GM18870 (cell line): ENCODE data around the gene DGLUCY.
"Not testable (repeated sequence)": the region's sequence is repeated elsewhere in the genome, so short reads cannot be mapped to it uniquely, and the experiment has no call there.

Experiments
- ATAC-seq: cut with Tn5 transposase; IDR thresholded peaks from one replicate; pipeline ENCODE4 v1.9.1; 2021; ENCODE audit warnings: moderate library complexity; ENCODE audit not compliant: unreplicated experiment

DGLUCY gene

GRCh38 chr14:91232052-91232451 is 118.2 kb downstream of the DGLUCY start:
- no peak for ATAC-seq

DNA sequence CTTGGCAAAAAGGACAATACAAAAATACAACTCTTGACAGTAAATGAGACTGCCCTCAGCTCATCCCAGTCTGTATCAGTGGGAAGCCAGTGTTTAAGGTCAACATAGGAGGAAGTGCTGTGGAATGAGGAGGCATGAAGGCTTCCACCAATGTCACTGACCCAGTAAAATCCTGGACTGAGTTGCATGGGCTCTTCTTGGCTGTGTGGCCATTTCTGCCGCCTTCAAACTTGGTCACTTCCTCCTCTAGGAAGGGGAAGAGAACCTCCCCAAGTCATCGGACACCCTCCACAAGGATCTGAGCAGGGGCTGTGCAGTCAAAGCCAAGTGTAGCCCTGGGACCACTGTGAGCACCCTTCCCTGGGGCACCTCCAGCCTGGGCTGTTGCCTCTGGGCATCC is 118.7 kb downstream of the DGLUCY start:
- ATAC-seq: no peak

- ATAC-seq: no peak
These were observed 120.3 kb downstream of the DGLUCY start for GRCh38 chr14:91233936-91234790.

DNA sequence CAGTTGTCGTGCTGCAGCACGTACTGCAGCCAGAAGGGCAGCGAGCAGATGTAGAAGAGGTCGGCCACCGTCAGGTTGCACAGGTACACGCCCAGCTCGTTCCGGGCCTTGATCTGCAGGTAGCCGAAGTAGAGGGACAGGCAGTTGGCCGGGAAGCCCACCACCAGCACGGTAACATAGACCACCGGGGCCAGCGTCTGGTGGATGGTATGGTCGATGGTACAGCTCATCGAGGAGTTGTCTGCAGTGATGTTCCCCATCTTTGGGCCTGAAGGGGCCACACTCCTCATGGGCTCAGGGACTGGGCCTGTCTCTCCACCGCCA is 120.9 kb downstream of the DGLUCY start:
- no peak for ATAC-seq

DNA sequence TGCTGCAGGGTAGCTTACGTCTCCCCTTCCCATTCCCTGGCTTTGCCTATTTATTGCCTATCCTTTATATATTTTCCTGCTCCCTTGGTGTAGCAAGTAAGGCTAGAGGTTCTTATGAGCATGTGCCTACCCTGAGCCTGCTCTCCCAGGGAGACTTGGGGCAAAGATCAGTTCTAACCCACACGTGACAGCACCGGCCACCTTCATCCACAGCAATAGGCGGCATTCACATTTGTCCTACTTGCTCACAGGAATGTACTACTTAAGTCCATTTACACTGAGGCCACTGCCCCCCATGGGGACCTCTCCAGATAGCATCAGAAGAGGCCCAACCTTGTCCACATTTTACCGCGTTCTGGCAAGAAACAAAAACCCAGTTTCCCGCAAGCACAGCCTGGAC is 122.0 kb downstream of the DGLUCY start:
- ATAC-seq: no peak

DNA sequence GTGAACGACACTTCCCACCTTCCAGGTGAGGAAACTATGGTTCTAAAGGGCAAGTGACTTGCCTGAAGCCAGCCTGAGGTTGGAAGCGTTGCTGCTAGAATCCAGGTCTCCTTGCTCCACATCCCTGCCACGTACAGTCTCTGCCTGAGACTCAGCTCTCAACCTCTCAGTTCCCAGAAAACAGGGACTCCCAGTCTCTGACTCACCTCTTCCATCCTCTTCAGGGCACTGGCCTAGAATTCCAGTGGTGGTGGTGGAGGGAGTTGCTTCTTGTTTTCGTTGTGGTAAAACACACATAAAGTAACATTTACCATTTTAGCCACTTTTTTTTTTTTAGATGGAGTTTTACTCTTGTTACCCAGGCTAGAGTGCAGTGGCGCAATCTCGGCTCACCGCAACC is 123.3 kb downstream of the DGLUCY start:
- ATAC-seq: no peak

DNA sequence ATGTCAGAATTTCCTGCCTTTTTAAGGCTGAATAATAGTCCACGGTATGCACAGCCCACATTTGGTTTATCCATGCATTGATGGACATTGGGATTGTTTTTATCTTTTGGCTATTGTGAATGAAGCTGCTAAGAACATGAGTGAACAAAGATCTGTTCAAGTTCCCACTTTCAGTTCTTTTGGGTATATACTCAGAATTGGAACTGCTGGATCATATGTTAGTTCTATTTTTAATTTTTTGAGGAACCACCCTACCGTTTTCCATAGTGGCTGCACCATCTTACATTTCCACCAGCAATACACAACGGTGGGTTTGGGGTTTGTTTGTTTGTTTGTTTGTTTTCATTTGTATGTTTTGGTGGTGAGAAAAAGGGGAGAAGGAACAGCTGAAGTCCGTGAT is 124.2 kb downstream of the DGLUCY start:
- no peak for ATAC-seq

DNA sequence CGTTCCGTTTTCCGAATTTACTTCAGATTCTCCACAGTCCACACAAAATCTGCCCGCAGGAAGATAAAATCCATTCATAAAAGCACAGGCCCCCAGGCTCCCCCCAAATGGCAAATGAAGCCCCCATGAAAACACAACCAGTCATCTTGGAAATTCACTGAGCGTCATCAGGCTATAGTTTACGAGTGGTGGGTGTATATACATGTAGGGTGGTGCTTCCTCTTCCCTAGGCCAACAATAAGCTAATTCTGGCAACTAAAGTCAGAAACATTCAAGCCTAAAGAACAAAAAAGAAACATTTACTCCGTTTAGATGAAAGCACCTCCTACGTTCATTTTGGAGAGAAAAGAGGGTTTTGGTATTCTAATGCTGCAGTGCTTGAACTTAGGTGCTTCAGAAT is 124.8 kb downstream of the DGLUCY start:
- ATAC-seq: no peak

DNA sequence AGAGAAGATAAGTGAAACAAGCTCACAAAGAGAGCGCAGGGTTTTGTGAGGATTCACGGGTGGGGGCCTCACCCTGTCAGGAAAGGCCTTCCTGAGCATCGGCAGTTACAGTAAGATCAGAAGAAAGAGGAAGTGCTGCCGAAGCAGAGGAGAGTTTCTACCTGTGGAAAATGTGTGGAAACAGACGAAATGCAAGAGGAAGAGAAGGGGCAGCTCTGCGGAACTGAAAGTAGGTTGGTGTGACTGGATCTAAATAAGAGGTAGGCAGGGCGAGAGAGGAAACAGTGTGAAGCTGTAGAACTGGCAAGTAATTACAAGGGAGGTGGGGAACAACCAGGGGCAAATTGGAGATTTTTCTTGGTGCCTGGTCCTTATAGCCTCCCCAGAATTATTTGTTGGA is 128.0 kb downstream of the DGLUCY start:
- ATAC-seq: peak; percentile 63

DNA sequence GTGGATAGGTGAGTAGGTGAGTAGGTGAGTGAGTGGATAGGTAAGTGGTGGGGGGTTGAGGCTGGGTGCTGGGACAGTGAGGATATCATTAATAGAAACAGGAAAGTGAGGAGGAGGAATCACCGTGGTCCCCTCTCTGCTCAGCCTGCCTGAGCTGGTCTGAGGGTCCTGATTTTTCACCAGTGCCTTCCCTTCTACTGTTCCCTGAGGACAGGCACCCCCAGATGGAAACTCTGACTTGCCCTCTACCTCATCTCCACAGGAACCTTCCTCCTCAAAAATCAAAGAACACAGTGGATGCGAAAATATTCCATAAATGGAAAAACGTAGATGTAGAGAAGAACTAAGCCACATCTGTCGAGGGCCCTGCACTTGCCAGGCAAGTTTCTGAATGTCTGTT is 128.8 kb downstream of the DGLUCY start:
- ATAC-seq: no peak

GRCh38 chr14:91243074-91243471 is 129.2 kb downstream of the DGLUCY start:
- no peak for ATAC-seq

- ATAC-seq: no peak
These were observed 130.6 kb downstream of the DGLUCY start, which contains the start of gene GPR68 for GRCh38 chr14:91244501-91244901. Gene GPR68, minus strand, starts transcription at chr14:91244704. Its CDS starts 9,654 bp downstream, at chr14:91235050.

DNA sequence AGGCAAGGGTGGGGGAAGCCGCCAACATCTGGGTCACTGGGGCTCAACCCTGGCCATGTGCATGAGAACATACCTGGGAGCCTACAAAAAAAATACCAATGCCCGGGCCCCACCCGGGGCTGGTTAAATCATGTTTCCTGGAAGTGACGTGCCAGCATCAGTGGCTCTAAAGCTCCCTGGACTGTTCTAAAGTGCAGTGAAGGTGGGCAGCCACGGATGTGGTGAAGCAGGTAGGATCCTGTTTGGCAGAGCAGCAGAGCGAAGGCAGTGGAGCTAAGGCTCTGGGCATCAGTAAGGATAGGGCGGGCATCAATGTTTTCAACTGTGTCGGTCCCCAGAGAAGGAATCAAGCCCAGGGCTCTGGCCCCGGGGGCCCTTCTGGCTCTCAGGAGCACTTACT is 131.2 kb downstream of the DGLUCY start:
- no peak for ATAC-seq

GRCh38 chr14:91245616-91246015 is 131.7 kb downstream of the DGLUCY start:
- not testable (repeated sequence) for ATAC-seq

DNA sequence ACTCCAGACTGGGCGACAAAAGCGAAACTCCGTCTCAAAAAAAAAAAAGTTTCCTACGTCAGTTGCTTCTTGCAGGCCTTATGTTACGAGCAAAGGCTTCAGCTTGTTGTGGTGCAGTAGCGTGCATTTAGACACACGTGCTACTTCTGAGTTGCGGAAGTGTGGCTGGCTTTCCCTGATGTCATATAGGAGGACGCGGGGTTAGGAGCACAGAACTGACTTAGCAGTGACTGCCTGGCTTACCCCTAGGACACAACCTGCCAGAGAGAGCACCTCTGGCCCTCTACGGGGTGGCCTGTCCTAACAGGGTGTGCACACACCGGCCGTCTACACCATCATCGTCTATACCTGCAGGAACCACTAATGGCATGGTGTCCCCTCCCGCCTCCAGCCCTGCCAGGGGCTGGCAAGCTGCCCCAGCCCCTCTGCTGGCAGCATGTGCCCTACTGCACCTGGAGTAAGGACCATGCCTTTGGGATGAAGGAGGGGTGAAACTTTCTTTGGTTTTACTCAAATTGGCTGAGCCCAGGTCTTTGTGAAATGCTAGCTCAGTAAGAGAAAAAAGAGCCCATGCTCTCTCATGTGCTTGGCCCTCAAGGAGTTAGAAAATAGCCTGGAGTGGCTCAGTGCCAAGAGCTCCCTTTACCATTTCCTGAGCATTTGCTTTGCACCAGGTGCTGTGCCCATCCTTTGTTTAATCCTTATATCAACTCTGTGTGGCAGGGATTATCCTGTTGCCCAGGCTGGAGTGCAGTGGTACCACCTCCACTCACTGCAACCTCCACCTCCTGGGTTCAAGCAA is 132.4 kb downstream of the DGLUCY start:
- ATAC-seq: no peak

- ATAC-seq: peak; percentile 83
These were observed 136.2 kb downstream of the DGLUCY start for GRCh38 chr14:91249841-91250616.

DNA sequence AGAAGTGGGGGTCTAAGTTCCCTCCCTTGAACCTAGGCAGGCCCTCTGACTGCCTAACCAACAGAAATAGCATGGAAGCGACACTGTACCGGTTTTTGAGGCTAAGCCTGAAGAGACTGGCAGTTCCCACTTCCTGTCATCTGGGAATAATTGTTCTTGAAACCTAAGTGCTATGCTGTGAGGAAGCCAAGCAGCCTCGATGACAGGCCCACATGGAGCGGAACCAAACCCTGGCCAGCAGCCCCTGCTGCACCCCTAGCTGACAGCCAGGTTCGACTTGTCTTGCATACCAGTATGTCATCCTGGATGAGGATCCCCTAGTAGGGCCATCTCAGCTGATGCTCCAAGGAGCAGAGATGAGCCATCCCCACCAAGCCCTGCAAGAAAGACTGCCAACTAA is 137.0 kb downstream of the DGLUCY start:
- no peak for ATAC-seq

DNA sequence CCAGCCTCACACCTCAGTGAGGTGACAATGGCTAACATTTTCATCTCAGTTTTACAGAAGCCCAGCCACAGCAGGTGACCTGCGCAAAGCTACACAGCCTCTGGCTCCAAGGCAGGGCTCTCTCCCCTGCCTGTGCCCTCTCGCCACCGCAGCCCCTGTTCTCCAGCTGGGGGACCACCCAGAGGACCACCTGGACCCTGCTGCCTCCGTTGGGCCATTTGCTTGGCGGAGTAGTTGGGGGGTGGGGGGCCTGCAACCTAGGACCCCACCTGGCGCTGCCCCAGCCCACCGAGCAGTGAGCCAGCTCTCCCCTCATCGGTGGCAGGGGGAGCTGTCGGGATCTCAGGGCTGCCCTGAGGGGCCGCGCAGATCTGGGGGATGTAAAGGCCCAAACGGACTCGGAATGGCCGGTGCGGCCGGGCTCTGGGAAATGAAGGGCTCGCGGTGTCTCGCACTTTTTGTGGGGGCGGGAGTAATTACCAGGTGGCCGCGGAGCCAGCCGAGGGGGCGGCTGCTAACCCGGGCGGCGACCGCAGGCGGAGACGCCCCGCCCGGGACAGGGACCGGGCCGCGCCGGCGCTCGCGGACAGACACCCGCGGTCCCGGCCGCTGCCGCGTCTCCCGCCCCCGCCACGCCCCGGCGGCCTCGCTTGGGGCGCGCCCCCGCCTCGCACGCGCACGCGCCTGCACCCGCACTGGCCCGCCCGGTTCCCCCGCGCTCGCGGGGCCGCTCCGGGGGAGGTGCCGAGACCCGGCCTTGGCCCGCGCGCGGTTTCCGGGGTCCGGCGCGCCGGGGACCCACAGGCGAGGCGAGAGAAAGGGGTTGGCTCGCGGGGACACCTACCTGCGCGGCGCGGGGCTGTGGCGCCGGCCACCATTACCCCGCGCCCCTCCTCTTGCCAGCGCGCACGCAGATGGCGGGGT is 139.3 kb downstream of the DGLUCY start:
- no peak for ATAC-seq

- no peak for ATAC-seq
These were observed 140.0 kb downstream of the DGLUCY start for GRCh38 chr14:91253795-91254323.

DNA sequence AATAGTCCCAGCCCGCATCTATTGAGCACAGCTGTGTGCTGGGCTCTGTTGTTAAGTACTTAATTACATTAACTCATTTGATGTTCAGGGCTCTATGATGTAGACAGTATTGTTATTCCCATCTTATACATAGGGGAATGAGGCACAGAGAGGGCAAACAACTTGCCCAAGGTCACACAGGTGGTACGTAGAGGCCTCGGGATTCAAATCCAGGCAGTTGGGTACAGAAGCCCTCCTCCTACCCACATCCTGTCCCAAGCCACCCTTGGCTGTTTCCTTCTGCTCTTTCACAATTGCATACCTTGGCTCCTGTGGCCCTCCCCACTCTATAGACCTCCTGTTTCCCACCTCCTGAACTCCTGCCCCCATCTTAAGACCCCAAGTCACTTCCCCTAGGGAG is 140.6 kb downstream of the DGLUCY start:
- no peak for ATAC-seq
